Iris pigment epithelial cell (primary cell): ENCODE data around the gene ABHD11.
A peak's percentile ranks its signal among the peaks of the same experiment; 100 is the strongest.
"Not testable (repeated sequence)": the region's sequence is repeated elsewhere in the genome, so short reads cannot be mapped to it uniquely, and the experiment has no call there.

ENCODE experiments used
- DNase-seq: peaks from one replicate; pipeline ENCODE4 v3.0.0-alpha.2; 2011; ENCODE audit warnings: low read depth

ABHD11 gene

DNA sequence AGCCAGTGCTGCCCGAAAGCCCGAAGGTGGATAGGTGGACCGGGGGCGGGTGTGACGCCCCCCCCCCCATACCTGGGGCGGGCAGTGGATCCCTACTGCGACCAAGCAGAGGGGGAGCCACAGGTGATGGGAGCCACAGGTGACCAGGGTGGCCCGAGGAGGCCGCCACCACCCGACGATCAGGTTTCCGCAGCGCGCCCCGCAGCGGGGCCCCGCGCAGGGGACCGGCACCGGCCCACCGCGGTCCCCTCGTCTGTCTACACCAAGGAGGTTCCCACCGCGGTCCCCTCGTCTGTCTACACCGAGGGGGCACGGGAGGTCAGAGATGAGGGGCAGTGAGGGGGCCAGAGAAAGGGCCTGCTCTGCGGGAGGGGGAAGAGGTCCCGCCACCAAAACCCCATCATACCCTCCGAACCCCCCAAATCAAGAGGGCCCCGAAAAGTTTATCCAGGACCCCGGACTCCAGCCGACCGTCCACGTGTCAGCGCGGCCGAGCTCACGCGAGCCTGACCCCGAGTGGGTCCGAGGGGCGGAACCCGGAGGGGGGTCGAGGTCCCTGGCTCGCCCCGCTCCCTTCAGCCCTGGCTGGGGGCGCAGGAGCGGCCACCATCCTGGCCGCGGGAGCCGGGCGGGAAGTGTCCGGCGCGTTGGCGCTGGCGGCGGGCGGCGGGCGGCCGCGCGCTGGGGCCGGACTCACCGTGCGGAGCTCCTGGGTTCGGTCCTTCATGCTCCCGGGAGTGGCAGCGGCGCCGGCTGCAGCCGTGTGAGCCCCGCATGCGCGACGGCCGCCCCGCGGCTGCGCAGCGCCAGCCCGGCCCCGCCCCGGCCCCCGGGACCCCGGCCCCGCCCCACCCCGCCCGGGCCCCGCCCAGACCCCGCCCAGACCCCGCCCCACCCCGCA is 19.4 kb downstream of the ABHD11 start, which contains the start of gene STX1A:
Gene STX1A, minus strand, starts transcription at position 765 of the 901 bp plus-strand sequence. Its CDS starts 38 bp downstream, at position 727.
- peak; percentile 72 for DNase-seq

DNA sequence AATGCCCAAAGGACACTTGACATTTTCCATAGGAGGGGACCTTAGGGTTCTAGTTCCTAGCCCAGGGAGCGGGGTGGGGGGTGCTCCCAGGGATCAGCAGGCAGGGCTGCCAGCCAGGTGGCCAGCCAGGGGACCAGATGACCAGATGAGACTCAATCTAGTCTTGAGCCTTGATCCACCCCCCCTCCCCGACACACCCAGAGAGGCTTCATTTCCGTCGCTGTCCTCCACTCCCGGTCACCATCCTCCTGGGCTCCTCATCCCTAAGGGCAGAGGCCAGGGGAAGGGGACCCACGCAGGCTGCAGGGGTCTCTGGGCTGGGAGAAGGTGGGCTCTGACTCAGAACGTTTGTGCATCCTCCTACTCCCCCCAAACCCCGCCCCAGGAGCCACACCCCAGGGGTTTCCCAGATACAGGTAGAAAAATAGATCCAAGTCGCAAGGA is 20.1 kb downstream of the ABHD11 start:
- DNase-seq: peak; percentile 20

DNA sequence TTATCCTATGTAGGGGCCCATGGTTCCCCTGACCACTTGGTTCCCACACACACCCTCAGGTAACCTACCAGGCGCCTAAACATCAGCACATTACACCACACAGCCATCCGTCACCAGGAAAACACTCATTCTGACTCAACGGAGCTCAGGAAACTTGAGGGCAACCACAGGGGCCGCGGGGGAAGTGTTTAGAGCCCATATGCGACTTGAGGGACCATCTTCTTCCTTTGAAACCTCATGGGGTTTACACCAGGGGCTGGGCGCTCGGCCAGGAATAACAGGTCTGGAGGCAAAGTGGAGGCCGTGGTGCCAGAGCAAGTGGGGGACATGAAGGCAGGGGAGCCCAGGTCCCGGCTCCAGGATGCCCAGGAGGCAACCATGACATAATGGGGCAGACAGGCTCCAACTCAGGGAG is 20.6 kb downstream of the ABHD11 start:
- peak; percentile 97 for DNase-seq

DNA sequence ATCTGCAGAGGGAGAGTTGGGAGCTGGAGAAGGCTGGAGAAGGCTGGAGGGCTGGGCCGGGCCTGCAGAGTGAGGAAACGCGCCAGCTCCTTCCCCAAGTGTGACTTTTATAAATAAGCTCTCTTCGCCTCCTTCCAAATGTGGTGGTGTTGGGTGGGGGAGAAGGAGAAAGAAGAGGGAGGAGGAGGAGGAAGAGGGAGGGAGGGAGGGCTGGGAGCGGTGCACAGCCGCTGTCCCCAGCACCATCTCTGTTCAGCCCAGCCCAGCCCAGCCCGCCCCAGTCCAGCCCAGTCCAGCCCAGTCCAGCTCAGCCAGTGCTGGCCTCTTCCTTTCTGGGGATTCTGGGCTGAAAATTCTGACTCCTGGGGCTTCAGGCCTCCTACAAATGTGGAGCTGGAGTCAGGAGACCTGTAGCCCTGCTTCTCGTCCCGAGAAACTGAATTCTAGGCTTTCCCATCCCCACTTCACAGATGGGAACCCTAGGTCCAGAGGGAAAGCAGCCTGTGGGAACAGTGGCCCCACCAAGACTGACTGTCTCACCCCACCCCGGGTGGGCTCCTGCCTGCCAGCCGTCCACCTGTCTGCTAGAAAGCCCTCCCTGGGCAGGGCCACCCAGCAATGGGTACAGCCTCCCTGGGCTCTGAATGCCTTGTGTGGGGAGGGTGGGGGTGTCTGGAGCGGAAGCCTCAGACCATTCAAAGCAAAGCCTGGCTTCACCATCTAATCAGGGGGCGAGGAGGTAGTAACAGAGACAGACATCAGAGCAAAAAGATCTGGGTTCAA is 21.4 kb downstream of the ABHD11 start:
- peak; percentile 52 for DNase-seq

DNA sequence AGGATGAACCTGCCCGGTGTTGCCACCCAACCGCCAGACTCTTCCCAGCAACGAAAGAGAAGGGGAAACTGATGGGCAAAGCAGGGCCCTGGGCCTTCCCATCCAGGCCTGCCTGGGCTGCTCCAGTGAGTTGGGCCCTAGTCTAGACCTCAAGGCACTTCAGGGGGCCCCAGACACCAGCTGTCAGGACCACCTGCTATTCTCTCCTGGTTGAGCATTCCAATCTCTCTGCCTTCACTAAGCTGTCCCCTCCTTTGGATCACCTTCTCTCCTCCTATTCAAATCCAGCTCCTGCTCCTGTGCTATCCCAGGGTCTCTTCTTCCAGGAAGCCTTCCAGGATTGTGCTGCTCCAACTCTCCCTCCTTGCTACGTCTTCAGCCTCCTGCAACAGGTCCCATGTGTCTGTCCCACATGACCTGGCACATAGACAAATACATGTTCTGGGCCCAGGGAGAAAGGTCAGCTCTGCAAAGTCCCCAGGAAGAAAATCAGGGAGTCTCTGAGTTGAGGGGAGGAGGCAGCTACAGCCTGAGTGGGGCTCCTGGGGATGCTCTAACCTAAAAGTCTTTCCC is 22.2 kb downstream of the ABHD11 start:
- DNase-seq: no peak

DNA sequence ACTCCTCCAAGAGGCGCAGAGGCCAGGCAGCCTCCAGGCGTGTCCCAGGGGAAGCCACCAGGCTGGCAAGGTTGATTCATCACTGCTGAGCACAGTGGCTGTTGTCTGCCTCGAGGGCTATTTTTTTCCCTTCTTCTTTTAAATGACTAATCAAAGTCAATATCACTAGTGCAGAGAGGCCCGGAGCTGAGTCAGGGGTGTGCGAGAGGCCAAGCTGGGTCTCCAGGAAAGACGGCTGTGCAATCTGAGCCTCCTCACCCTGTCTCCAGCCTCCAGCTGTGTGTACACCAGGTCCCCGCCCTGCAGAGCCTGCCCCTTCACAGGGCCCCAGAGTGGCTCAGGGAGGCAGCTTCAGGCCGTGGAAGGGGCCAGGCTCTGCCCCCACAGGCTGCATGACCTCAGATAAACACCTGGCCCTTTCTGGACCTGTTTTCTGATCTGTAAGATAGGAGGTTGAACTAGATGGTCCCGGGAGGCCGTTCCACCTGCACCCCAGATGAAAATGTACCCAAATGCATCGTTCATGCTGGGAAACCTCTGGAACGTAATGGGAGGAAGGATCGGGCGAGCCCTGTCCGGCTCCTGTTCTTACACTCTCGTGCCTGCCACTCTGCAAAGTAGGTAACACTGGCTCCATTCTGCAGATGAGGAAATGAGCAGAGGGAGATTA is 22.8 kb downstream of the ABHD11 start:
- peak; percentile 97 for DNase-seq

DNA sequence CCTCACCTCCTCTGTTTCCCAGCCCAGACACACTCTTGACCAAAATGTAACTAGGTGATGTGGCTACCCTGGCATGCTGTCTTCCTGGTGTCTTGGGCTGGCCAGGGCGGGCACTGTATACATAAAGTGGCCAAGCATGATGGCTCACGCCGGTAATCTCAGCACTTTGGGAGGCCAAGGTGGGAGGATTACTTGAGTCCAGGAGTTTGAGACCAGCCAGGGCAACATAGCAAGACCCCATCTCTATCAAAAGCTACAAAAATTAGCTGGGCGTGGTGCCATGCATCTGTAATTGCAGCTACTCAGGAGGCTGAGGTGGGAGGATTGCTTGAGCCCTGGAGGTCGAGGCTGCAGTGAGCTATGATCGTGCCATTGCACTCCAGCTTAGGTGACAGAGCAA is 25.3 kb downstream of the ABHD11 start:
- not testable (repeated sequence) for DNase-seq

DNA sequence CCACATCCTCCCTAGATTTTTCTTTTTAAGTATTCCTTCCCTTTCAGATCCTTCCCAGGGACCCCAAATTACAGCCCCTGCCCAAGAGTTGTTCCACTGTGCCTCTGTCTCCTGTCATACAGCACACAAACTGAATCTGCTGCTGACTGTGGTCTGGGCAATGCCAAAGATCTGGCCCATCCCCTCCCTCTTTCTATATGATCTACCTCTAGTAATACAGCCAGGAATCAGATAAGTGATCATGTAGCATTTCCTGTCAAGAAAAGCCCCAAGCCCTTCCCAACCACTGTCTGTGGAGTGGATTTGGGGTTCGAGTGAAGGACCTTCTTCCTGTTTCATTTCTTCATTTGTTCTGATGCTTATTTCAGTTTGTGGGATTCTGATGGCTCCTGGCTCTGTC is 25.8 kb downstream of the ABHD11 start:
- no peak for DNase-seq

DNA sequence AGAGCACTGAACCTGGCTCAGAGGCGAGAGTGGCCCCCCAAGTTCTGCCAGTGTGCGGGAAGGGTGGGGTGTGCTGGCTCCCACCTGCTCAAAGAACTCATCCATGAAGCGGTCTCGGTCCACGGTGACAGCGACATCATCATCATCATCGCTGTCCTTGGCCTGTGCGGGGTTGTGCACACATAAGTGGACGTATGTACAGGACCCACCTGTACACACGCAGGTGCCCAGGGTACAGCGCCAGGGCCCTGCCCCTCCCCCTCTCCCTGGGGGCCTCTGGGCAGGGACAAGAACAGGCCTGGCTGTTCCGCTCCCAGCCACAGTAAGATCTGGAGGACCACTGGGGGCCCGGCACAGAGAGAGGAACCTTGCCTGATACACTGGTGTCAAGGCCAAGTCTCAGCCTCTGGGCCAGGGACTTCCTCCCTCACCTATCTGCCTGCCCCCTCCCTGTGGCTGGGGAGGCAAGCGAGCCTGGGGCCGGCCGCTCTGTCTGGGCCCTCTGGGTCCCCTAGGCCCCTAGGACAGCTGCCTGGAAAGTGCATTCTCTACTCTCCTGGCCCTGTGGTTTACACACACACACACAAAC is 29.5 kb downstream of the ABHD11 start:
- no peak for DNase-seq

DNA sequence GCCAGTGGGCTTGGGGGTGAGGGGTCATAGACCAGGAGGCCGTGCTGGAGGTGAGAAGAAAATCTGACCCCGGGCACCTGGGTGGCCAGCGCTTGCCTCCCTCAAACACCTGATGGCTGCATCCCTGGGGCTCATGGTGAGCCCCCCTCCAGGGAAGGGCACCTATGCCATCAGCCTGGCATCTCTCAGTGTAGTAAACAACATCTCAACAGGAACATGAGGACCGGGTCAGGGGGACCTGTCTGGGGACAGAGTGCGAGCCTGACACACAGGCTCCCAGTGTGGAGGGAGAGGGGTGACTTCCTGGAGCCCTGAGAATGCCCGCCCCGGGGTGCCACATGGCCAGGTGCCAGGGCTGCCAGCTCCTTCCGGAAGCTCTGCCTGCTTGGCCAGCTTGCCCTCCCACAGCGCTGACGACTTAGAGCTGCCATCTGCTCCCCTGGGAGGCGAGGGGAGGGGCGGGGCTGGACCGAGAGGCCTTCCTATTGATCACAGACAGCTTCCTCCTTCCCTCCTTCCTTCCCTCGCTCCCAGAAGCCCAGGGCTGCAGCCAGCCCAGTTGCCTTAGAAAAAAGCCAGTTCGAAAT is 31.5 kb downstream of the ABHD11 start:
- DNase-seq: no peak

DNA sequence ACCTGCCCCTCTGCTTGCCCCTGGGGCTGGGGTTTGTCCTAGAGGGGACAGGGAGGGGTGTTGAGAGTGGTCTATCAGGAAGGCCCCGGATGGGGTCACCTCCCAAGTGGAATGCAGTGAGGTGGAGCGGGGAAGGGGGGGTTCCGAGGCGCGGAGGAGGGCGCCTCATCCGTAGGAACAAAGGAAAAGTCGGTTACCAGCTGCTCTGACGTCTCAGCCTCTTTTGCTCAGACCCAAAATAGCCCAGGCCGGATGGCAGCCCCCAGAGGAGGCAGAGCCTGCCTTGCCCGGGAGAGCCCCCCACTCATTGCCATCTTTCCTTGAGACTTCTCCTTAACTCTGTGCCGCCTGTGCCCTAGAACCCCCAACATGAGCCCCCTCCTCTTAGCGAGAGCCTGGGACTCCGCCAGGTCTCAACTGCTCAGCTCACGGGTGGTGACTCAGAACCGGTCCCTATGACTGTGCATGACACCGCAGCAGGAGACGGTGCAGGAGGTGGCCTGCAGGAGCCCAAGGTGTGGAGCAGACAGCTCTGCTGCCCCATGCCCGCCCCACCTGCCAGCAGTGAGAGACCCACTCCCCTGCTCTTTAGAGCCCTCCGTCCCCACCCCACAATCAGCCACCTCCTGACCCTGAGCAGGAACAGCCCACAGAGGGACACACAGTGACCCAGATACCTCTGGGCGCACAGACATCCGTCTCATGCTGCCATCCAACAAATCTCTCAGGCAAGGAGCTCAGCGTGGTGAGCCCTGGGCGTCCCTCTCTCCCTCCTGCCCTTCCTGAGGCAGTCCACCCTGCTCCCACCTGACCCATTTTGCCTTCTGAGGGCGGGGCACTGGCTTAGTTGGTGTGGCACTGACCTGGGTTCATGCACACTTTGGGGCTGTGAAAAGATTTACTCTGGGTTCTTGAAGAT is 32.2 kb downstream of the ABHD11 start:
- DNase-seq: peak; percentile 44

DNA sequence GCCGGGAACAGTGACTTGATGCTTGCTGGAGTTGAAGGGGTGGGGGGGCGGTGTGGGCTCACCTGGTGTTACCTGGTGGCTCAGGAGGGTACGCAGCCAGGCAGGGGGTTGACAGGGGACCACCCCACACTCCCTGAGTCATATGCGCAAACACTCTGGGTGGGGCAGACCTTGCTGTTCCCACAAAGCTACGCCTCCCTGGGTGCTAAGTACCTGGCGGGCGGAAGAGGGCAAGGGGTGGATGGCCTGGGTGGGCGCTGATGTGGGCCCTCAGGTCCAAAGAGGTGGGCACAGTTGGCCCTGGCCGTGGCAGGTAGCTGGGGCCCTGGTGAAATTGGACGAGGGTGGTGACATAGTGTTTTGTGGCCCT is 33.1 kb downstream of the ABHD11 start:
- no peak for DNase-seq

DNA sequence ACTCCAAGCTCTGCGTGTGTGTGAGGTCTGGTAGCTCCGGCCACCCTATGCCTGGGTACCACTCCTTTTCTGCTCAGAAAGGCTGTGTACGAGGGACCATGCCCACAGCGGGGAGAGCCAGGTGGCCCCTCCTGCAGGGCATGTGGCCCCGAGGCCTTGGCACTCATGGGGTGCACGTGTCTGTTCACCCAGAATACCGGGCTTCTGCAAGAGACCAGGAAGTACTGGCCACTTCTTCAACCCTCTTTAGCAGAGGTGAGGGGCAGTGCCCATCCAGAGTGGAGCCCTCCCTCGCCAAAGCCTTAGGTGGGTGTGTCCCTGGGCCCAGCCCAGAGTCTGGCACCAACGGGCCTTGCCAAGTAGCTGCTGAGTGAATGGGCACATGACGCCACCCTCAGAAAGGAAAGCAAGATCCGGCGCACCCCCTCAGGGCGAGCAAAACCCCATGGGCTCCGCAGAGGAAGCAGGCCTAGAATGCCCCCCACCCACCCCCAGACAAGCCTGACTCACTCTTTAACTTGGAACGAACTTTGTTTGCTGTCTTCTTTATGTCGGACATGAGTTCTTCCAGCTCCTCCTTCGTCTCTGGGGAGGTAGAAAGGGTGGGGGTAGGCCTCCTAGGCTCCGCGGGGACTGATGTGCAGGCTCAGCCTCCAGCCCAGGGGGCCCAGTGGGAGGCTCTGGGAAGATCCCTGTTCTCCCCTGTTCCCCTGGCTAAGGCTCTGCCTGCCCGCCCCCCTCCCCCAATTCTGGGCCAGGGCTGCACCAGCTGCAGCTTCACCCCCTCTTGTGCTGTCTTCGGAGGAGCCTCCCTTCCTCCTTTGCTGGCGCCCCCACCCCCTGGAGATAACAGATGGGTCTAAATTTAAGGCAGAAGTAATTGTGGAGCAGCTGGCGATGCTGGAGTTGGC is 33.7 kb downstream of the ABHD11 start:
- DNase-seq: peak; percentile 71

DNA sequence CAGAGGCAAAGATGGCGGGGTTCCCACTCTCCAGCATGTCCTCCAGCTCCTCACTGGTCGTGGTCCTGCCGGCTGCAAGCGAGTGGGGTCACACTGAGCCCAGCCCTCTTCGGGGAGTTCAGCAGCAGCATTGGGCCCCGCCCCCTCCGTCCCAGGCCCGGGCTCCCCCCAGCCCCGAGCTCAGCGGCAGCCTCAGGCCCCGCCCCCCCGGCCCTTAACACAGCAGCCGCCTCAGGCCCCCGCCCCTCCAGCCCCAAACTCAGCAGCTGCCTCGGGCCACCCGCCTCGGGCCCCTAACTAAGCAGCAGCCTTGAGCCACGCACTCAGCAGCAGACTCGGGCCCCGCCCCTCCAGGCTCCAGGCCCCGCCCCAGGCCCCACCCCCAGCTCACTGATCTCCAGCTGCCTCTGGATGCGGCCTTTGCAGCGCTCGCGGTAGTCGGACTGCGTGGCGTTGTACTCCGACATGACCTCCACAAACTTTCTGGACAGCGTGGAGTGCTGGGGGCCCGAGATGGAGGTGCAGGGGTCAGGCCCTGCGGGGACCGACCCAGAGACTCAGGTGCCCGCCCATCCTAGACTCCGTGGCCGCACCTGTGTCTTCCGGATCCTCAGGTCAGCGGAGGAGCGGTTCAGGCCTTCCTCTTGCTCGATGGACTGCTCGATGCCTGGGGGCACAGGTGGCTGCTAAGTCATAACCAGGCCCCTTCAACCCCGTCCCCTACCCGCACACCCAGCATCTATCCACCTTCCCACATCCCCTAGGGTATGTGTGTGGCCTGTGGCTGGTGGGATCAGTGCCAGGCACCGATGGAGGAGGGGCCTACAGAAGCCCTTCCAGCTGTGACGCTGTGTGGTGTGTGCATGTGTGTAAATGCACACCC is 34.6 kb downstream of the ABHD11 start:
- DNase-seq: peak; percentile 69

DNA sequence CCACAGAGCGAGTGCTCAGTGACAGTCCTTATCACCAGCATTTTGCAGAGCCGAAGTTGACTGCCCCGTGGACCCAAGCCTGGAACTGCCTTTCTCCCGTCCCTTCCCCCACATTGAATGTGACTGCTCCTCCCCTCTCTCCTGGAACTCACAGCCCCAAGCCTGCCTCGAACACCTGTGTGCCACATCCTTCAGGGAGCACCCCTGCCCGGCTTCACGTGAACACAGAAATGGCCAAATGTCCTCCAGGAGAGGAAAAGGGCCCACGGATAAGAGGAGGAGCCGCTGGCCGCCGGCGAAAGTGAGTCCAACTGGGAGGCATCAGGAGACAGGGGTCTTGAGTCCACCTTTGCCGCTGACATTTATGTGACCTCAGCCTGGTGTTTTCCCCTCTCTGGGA is 35.4 kb downstream of the ABHD11 start:
- no peak for DNase-seq

DNA sequence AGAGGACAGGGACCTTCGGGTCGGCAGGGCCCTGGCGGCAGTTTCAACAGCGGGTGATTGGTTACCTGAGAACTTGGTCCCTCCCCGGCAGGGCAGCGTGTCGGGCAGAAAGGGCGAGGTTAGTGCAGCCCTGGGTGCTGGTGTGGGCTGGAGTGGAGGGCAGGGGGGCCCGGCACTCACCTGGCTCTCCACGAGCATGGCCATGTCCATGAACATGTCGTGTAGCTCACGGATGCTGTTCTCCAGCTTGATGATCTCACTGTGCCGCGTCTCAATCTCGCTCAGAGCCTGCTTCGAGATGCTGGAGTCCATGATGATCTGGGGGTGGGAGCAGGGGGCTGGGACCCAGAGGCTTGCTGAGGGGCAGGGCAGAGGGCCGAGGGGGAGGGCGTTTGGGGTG is 35.9 kb downstream of the ABHD11 start:
- DNase-seq: no peak

DNA sequence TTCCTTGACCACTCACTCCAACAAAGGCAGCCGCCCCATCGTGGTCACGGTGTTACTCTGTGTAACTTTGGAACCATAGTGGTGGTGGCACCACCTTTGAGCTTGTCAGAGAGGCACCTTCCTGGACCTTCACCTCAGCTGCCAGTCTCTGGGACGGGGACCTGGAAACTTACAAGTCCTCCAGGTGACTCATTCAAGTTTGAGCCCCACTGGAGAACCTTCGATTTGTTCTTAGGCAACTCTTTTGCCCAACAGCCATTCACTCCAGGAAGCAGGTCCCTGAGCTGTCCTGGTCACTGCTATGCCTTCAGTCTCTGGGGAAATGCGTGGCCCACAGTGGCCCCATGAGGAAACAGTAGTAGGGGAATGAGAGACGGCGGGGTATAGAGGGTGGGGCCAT is 36.4 kb downstream of the ABHD11 start:
- DNase-seq: no peak

DNA sequence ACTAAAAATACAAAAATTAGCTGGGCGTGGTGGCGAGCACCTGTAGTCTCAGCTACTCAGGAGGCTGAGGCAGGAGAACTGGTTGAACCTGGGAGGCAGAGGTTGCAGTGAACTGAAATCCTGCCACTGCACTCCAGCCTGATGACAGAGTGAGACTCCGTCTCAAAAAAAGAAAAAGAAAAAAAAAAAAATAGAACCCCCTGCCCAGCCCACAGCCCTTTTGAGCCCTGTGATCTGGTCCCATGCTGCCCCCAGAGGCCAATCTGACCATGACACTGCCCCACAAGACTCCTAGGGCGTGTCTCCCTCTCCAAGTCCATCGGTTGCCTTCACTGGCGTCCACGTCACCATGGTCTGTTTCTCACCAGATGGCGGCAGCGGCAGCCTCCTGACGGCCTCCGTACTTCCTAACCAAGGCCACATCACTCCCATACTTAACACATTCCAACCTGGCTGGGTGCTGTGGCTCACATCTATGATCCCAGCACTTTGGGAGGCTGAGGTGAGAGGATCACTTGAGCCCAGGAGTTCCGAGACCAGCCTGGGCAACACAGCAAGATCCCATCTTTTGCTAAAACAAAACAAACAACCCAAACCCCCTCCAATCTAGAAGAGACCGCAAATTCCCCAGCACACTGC is 37.1 kb downstream of the ABHD11 start:
- peak; percentile 52 for DNase-seq
